Naive thymus-derived CD8-positive, alpha-beta T cell (primary cell): Measurements from ENCODE around the gene PDE4D. TPM values are rescaled to one million over a fixed set of nuclear protein-coding genes. Genes with fewer than 3 reads are reported as not detected.

Source experiments
- ATAC-seq, 2 donors: fragments of 150-1000 bp; cut with Tn5 transposase in 1 of 2; sonication (Bioruptor Pico), chemical (Tn5 transposase) in 1 of 2; 1 replicate in 1 of 2; 2 replicates in 1 of 2; pipeline ENCODE4 v1.10.0; 2021; ENCODE audit warnings: mild to moderate bottlenecking in 2 of 2, moderate library complexity in 2 of 2
- POLR2A ChIA-PET: fragments of 350-600 bp; sonication (Branson Sonifier 250); formaldehyde crosslinking; loops from one replicate; lab custom pipeline; 2021; ENCODE audit warnings: antibody characterized with exemption; lab: Charles Lee
- DNase-seq, 10 donors: peaks; one replicate each; pipeline versions ENCODE4 v3.0.0 to v3.0.0-alpha.2; 2020 to 2022
- H3K27ac Mint-ChIP-seq, 10 donors: one replicate each; pipeline ENCODE4 v1.8.0; 2020 to 2022; ENCODE audit warnings: mild to moderate bottlenecking in 10 of 10, mixed read lengths in 10 of 10, moderate library complexity in 4 of 10, inconsistent platforms in 1 of 10
- H3K27me3 Mint-ChIP-seq, 5 donors: one replicate each; pipeline ENCODE4 v1.8.0; 2021 to 2022; ENCODE audit warnings: mixed read lengths in 5 of 5
- H3K36me3 Mint-ChIP-seq, 3 donors: one replicate each; pipeline ENCODE4 v1.8.0; 2020 to 2022; ENCODE audit warnings: mixed read lengths in 3 of 3, mild to moderate bottlenecking in 2 of 3, inconsistent platforms in 1 of 3
- H3K4me1 Mint-ChIP-seq, 4 donors: one replicate each; pipeline ENCODE4 v1.8.0; 2021 to 2022; ENCODE audit warnings: mixed read lengths in 4 of 4
- H3K4me3 Mint-ChIP-seq, 10 donors: one replicate each; pipeline ENCODE4 v1.8.0; 2020 to 2022; ENCODE audit warnings: mild to moderate bottlenecking in 10 of 10, mixed read lengths in 10 of 10, moderate library complexity in 6 of 10, inconsistent platforms in 1 of 10
- H3K9me3 Mint-ChIP-seq, 9 donors: one replicate each; pipeline ENCODE4 v1.8.0; 2020 to 2022; ENCODE audit warnings: mixed read lengths in 9 of 9, mild to moderate bottlenecking in 3 of 9, inconsistent platforms in 1 of 9, moderate library complexity in 1 of 9
- polyA plus RNA-seq, 3 donors: library from polyadenylated mRNA; unstranded; fragments of 300-500 nt; fragmentation: Illumina TruSeq; gene quantifications; one replicate each; pipeline ENCODE4 v1.2.3, GENCODE V29; 2021
- total RNA-seq, 8 experiments: library from RNA in 2 of 8; stranded (reverse) in 2 of 8; gene quantifications; one replicate each; pipeline ENCODE4 v1.2.3 and lab custom pipeline; 2021 to 2026

The PDE4D gene
- total and polyA plus RNA-seq, 5 experiments from 2014 or later = 5.8 to 35.9 (median 8.8) TPM

DNA sequence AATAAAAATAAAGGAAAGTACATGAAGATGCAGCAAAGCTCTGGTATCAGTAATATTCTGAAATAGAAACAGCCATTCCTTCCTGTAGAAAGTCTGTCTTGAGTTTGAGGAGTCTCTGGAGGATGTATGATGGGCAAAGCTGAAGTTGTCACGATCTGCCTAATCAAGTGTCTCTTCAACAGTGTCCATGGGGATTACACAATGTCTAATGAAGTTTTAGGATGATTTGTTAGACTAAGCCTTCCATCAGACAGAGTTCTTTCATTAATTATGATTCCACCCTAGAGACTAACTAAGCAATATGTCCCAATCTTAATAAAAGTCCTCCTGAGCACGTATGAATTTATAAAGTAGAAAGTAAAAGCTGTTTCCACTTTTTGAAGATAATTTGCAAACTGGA is 26.9 kb downstream of the PDE4D start:
- POLR2A ChIA-PET = no interaction called here
- Mint-ChIP-seq H3K9me3 (peaks cover 0 to 3% (median 0%) of the 10 kb centered on the region in 9 donors), H3K27me3 (peaks cover 0 to 9% (median 2%) of the 10 kb centered on the region in 5 donors), H3K27ac (no peak overlapping the region), H3K4me1 (no peaks in the 10 kb centered on the region), H3K4me3 (no peak overlapping the region), H3K36me3 (no peaks in the 10 kb centered on the region)
- DNase-seq (no peak), ATAC-seq (no peak)

DNA sequence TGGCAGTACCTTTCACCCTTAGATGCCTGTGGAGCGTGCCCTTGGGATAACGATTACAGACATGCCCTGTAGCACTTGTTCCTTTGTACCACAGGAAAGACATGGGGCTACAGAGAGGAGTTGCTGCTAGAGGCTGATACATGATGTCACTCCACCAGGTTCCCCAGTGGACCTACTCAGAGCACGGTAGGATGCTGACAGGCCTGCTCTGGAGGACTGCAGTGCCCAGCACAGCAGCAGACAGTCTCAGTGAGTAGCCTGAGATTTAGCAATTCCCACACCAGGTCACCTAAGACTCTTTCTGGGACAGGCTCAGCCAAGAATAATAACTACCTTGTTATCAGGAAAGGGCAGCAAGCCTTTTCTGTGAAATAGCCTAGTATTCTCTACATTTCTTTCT is 28.8 kb downstream of the PDE4D start:
- ATAC-seq = no peak
- POLR2A ChIA-PET = no interaction called here
- no peaks in the 10 kb centered on the region for H3K36me3 Mint-ChIP-seq
- H3K27me3 Mint-ChIP-seq = peaks cover 0 to 15% (median 2%) of the 10 kb centered on the region in 5 donors
- H3K4me3 Mint-ChIP-seq = no peak overlapping the region
- H3K4me1 Mint-ChIP-seq = no peaks in the 10 kb centered on the region
- H3K9me3 Mint-ChIP-seq = peaks cover 0 to 4% (median 0%) of the 10 kb centered on the region in 9 donors
- no peak for DNase-seq
- H3K27ac Mint-ChIP-seq = no peak overlapping the region

DNA sequence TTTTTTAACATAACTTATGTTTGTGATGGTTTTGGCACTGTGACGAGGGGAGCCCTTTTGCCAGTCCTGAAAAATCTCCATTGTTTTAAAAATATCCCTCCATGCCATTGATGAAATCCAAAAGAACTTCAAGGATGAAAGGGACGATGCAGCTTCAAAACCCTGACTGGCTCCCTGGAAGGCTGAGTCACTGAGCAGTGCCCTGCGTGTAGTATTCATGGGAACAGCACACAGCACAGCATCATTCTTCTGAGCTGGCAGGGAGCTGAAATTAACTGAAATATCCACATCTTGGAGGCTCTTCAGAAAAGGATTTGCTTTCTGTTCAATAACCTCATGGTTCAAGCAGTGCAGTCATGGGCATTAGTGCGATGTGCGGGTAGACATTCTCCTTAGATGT is 29.7 kb downstream of the PDE4D start:
- Mint-ChIP-seq H3K27ac (no peak overlapping the region), H3K4me3 (no peak overlapping the region), H3K4me1 (no peaks in the 10 kb centered on the region), H3K9me3 (peaks cover 0 to 4% (median 0%) of the 10 kb centered on the region in 9 donors), H3K36me3 (no peaks in the 10 kb centered on the region), H3K27me3 (peaks cover 0 to 21% (median 2%) of the 10 kb centered on the region in 5 donors)
- no peak for ATAC-seq
- no peak for DNase-seq
- POLR2A ChIA-PET = no interaction called here

DNA sequence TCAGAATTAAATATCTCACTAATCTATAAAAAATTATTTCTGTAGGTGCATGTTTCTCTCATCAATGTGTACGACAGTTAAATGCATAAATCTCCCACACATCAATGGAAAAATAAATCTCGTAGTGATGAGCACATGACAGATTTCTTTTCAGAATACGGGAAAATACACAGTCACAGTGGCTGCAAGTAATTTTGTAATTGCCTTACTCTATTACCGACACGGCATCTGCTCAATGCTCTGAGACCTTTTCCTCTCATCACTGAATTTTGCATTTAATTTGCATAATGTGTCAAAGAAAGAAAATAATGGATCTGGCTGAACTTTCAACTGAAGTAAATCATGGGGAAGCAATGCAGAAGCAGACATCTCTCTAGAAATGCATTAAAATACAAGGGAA is 37.2 kb downstream of the PDE4D start:
- ATAC-seq = no peak
- Mint-ChIP-seq H3K36me3 (no peaks in the 10 kb centered on the region), H3K4me1 (no peaks in the 10 kb centered on the region), H3K27ac (no peak overlapping the region), H3K4me3 (no peak overlapping the region), H3K27me3 (peaks cover 1 to 12% (median 6%) of the 10 kb centered on the region in 5 donors), H3K9me3 (peaks cover 0 to 4% (median 0%) of the 10 kb centered on the region in 9 donors)
- no peak for DNase-seq
- POLR2A ChIA-PET = no interaction called here

DNA sequence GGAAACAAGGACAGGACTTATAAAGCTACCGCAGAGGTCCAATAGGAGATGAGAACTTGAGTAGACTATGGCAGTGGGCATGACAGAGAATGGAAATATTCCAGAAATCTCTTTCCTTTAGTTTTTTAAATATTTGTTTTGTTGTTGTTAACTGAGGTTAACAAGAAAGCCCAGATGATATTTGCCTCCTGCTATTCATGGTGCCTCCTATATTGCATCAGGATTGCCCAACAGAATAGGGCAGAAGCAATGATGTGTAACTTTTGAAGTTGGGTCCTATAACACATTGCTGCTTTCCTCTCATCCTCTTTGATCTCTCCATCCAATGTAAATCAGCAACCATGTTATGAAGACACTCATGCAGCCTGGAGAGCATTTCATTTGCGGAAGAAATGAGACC is 42.8 kb downstream of the PDE4D start:
- H3K36me3 Mint-ChIP-seq = no peaks in the 10 kb centered on the region
- H3K27ac Mint-ChIP-seq = no peak overlapping the region
- peaks cover 0 to 4% (median 0%) of the 10 kb centered on the region in 9 donors for H3K9me3 Mint-ChIP-seq
- peaks cover 0 to 8% (median 0%) of the 10 kb centered on the region in 5 donors for H3K27me3 Mint-ChIP-seq
- DNase-seq (no peak), ATAC-seq (no peak)
- H3K4me3 Mint-ChIP-seq = no peak overlapping the region
- H3K4me1 Mint-ChIP-seq = no peaks in the 10 kb centered on the region
- POLR2A ChIA-PET = no interaction called here

DNA sequence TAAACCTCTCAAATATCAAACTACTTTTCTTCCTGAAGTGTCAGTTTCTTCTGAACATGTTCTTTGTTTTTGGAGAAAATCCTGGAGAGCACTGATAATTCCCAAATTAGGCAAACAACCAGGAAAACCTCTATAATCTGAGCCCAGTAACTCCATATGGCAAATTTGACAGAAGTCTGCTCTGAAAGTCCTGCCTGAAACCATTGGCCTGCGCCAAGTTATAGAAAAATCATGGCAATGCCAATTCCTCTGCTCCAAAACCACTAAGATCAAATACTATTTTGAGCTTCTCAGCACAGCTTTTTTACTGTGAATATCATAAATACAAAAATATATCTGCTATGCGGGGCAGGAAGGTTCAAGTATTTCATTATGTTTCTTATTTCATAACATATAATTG is 45.9 kb downstream of the PDE4D start:
- POLR2A ChIA-PET = no interaction called here
- Mint-ChIP-seq H3K4me1 (no peaks in the 10 kb centered on the region), H3K9me3 (peaks cover 0 to 4% (median 0%) of the 10 kb centered on the region in 9 donors), H3K27me3 (peaks cover 0 to 8% (median 0%) of the 10 kb centered on the region in 5 donors), H3K4me3 (no peak overlapping the region), H3K27ac (no peak overlapping the region), H3K36me3 (no peaks in the 10 kb centered on the region)
- DNase-seq (no peak), ATAC-seq (no peak)

DNA sequence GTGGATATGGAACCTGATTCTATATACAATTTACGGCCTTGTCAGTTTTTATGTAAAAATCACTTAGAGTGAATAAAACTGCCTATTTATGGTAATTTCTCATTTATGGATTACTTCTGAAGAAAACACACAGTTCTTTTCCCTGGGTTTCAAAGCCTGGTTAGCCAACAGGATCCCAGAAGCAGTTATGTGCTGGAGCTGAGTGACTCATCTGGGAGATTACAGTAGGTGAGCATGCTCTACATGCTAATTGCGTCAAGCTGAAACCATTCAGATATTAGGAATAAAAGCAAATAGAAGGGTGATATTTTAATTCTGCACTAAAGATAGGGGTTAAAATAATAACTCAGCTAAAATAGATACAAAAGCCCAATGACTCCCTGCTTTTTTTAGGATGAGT is 47.8 kb downstream of the PDE4D start:
- no peak overlapping the region for H3K27ac Mint-ChIP-seq
- peaks cover 0 to 5% (median 0%) of the 10 kb centered on the region in 9 donors for H3K9me3 Mint-ChIP-seq
- no peak overlapping the region for H3K4me3 Mint-ChIP-seq
- peaks cover 2 to 19% (median 7%) of the 10 kb centered on the region in 5 donors for H3K27me3 Mint-ChIP-seq
- ATAC-seq = no peak
- POLR2A ChIA-PET = no interaction called here
- no peaks in the 10 kb centered on the region for H3K36me3 Mint-ChIP-seq
- no peak for DNase-seq
- no peaks in the 10 kb centered on the region for H3K4me1 Mint-ChIP-seq

DNA sequence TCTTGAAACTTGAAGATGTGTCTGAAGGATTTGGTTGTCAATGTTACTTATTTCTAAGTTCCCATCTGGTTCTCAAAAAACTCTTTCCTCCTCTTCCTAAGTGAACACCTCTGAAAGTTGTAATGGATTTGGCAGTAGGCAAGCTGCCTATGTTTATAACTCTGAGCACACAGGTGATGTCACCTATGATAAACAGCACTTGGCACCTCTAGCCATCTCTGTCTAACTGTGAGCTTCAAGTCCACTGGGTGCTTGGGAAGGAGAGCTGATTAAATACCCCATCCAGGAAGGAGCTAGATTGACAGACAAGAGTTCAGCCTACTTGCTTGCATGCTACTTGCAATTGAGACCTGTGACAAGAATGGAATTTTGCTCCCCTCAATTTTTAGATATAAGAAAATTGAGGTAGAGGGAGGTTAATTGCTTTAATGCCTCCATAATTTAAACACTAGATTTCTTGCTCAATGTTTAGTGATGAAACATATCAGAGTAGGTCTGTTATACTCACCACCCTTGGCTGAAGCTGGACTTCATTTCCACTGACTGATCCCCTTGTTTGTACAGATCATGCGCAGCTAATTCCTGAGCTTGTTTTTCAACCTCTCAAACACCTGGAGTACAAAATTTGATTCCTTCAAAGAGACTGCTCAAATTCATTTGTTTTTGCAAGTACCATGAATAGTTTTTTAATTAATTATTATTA is 49.9 kb downstream of the PDE4D start:
- peaks cover 0 to 5% (median 0%) of the 10 kb centered on the region in 9 donors for H3K9me3 Mint-ChIP-seq
- DNase-seq (no peak), ATAC-seq (no peak)
- POLR2A ChIA-PET = no interaction called here
- H3K27ac Mint-ChIP-seq = no peak overlapping the region
- H3K4me1 Mint-ChIP-seq = no peaks in the 10 kb centered on the region
- no peaks in the 10 kb centered on the region for H3K36me3 Mint-ChIP-seq
- H3K27me3 Mint-ChIP-seq = peaks cover 5 to 25% (median 9%) of the 10 kb centered on the region in 5 donors
- no peak overlapping the region for H3K4me3 Mint-ChIP-seq

DNA sequence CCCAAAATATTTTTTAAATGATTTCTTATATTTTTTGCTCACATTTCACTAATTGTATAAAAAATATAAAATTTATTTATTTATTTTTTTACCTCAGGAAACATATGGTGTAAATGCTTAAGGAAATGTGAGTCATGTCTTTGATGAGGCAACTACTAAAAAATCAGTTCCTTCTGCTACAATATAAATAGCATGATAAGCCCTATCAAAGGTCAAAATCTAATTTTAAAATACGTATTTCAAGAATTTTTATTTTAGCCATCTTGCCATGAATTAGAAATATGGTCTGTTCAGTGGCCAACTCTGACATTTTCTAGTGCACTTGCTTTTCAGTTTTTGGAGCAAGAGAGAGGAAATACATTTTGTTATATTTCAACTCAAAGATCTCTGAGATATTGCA is 50.5 kb downstream of the PDE4D start:
- no peak for DNase-seq
- H3K9me3 Mint-ChIP-seq = peaks cover 0 to 5% (median 0%) of the 10 kb centered on the region in 9 donors
- H3K4me1 Mint-ChIP-seq = no peaks in the 10 kb centered on the region
- H3K36me3 Mint-ChIP-seq = no peaks in the 10 kb centered on the region
- H3K27me3 Mint-ChIP-seq = peaks cover 5 to 20% (median 9%) of the 10 kb centered on the region in 5 donors
- no peak overlapping the region for H3K4me3 Mint-ChIP-seq
- ATAC-seq = no peak
- H3K27ac Mint-ChIP-seq = no peak overlapping the region
- POLR2A ChIA-PET = no interaction called here

DNA sequence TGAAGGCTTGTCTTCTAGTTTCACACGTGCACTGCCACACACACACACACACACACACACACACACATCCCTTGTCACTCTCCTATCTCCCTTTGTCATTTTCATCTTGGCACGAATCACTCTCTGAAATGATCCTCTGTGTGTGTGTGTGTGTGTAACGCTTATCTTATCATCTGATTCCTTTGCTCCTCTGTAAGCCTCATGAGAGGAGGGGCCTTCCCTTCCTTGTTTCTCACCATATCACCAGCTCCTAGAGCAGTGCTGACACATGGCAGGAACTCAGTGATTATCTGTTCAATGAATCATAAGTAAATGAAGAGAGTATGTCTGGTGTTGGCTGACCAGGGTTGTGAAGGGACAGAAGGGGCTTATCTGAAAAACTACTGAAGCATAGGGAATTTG is 53.3 kb downstream of the PDE4D start:
- Mint-ChIP-seq H3K9me3 (peaks cover 0 to 5% (median 0%) of the 10 kb centered on the region in 9 donors), H3K27me3 (peaks cover 8 to 24% (median 12%) of the 10 kb centered on the region in 5 donors), H3K27ac (no peak overlapping the region), H3K4me3 (no peak overlapping the region), H3K36me3 (no peaks in the 10 kb centered on the region), H3K4me1 (no peaks in the 10 kb centered on the region)
- DNase-seq = no peak
- ATAC-seq = no peak
- POLR2A ChIA-PET = no interaction called here

DNA sequence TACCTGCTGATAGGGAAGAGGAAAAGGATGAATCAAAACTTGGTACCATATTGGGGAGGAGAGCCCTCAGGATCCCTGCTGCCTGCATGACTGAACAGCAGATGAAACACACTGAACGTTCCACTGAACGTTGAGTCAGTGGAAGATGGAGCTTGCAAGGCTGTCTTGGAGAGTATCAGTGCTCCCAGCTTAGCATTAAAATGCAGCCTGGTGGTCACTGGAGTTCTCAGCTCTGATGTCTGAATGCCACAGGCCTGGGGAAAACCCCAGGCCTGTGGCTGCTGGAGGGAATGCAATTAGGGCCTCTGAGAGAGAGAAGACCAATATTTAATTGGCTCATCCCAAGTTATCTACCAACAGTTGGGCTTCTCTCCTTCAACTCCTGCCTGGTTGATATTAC is 54.5 kb downstream of the PDE4D start:
- DNase-seq = no peak
- Mint-ChIP-seq H3K9me3 (peaks cover 0 to 5% (median 0%) of the 10 kb centered on the region in 9 donors), H3K27me3 (peaks cover 8 to 24% (median 12%) of the 10 kb centered on the region in 5 donors), H3K4me3 (no peak overlapping the region), H3K36me3 (no peaks in the 10 kb centered on the region), H3K4me1 (no peaks in the 10 kb centered on the region), H3K27ac (no peak overlapping the region)
- ATAC-seq = no peak
- POLR2A ChIA-PET = no interaction called here

DNA sequence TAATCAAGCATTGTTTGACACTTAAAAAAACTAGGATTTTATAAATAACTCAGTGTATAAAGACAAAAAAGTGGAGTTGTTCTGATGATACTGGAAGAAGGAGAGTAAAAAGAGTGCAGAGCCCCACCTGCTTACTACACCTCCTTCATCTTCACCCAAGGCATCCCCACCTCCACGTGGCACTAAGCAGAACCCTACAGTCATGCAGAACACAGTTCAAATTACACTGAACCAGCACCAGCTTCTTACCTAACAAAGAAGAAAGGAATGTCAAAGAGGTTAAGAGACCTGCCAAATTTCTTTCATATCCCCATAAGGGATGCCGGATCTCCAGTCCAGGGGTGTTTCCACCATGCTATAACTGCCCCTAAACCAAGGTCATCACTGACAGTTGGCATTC is 55.5 kb downstream of the PDE4D start:
- H3K27me3 Mint-ChIP-seq = peaks cover 9 to 25% (median 13%) of the 10 kb centered on the region in 5 donors
- H3K4me3 Mint-ChIP-seq = no peak overlapping the region
- no peak for ATAC-seq
- H3K4me1 Mint-ChIP-seq = no peaks in the 10 kb centered on the region
- no peak overlapping the region for H3K27ac Mint-ChIP-seq
- peaks cover 0 to 5% (median 0%) of the 10 kb centered on the region in 9 donors for H3K9me3 Mint-ChIP-seq
- no peak for DNase-seq
- H3K36me3 Mint-ChIP-seq = no peaks in the 10 kb centered on the region
- POLR2A ChIA-PET = no interaction called here

DNA sequence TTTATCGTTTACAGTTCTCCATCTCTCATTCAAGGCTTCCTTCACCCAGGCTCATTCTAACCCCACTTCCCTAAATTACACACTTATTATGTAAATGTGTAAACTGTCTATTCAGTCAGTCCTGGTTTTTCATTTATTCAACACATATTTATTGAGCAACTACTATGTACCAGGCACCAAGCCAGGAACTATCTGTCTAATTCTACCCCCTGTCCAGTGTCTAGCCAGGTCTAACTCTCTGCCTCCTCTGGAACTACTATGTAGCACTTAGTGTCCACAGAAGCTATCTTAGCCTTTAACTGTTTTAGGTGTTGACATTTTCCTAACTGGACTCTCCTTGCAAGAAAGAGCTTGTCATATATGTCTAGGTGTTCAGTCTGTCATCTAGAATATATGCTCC is 56.5 kb downstream of the PDE4D start:
- DNase-seq (no peak), ATAC-seq (no peak)
- Mint-ChIP-seq H3K36me3 (no peaks in the 10 kb centered on the region), H3K4me1 (no peaks in the 10 kb centered on the region), H3K4me3 (no peak overlapping the region), H3K27ac (no peak overlapping the region), H3K27me3 (peaks cover 10 to 31% (median 16%) of the 10 kb centered on the region in 5 donors), H3K9me3 (peaks cover 0 to 5% (median 0%) of the 10 kb centered on the region in 9 donors)
- POLR2A ChIA-PET = no interaction called here

DNA sequence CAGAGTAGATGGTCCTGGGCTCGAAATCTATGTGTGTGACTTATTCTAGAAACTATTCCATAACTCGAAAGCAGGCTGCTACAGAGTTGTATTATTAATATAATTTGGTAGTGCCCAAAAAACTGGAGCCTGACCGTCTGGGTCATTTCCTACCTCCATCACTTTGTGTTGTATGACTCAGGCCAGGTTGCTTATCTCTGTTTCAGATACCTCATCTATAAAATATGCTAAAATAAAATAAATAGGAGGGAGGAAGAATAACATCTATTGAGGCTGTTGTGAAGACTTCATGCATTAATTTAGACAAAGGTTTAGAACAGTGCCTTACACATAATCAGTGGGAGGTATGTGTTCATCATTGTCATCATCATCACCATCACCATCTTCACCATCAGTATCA is 57.7 kb downstream of the PDE4D start:
- DNase-seq (no peak), ATAC-seq (no peak)
- no peak overlapping the region for H3K27ac Mint-ChIP-seq
- H3K4me3 Mint-ChIP-seq = no peak overlapping the region
- H3K9me3 Mint-ChIP-seq = peaks cover 0 to 3% (median 0%) of the 10 kb centered on the region in 9 donors
- POLR2A ChIA-PET = no interaction called here
- no peaks in the 10 kb centered on the region for H3K36me3 Mint-ChIP-seq
- peaks cover 5 to 23% (median 10%) of the 10 kb centered on the region in 5 donors for H3K27me3 Mint-ChIP-seq
- H3K4me1 Mint-ChIP-seq = no peaks in the 10 kb centered on the region
